ENCODE results near the gene CAPZB. TPM values are rescaled to one million over a fixed set of nuclear protein-coding genes. Genes with fewer than 3 reads are reported as not detected.
"Not testable (repeated sequence)": the region's sequence is repeated elsewhere in the genome, so short reads cannot be mapped to it uniquely, and the experiment has no call there.

Gene CAPZB
- total RNA-seq, 2 donors from 2014 or later = 119 to 174 TPM

DNA sequence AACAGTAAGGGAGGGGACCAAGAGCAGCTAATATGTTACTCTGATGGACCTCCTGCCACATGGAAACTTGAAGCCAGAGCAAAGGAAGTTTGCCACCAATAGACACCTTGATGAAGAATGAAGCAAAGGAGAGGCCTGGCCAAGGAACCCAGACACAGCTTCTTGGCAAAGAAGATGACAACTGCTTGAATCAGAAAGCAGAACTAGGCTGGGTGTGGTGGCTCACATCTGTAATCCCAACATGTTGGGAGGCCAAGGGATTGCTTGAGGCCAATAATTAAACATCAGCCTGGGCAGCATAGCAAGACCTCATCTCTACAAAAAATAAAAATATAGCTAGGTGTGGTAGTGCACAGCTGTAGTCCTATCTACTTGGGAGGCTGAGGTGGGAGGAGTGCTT, 31.7 kb upstream of the CAPZB start:
- ATAC-seq (ENCODE audit: insufficient number of reproducible peaks, low FRiP score, low read depth) (no peak), DNase-seq (ENCODE audit: low spot score) (no peak)
- Histone ChIP-seq H3K9me3 (no peaks in the 10 kb centered on the region), H3K36me3 (no peaks in the 10 kb centered on the region), H3K27ac (no peak overlapping the region), H3K4me3 (no peak overlapping the region), H3K4me1 (ENCODE audit: control insufficient read depth in 1 of 2, low read depth in 2 of 2) (no peaks in the 10 kb centered on the region), H3K27me3 (replicated peaks; ENCODE audit: insufficient read depth) (no peaks in the 10 kb centered on the region)
- TF ChIP-seq CTCF (IDR thresholded peaks at IDR 0.05) = no peak

DNA sequence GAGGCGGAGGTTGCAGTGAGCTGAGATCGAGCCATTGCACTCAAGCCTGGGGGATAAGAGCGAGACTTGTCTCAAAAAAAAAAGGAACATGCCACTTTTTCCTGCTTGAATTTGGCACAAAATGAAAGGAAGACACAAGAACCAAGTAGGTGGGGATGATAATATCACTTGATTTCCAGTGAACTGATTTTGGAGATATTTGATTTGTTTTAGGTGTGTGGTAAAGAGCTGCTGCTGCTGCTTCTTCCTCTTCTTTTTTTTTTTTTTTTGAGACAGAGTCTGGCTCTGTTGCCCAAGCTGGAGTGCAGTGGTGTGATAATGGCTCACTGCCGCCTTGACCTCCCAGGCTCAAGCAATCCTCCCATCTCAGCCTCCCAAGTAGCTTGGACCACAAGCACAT, 29.9 kb upstream of the CAPZB start:
- no peaks in the 10 kb centered on the region for H3K9me3 ChIP-seq
- DNase-seq (ENCODE audit: low spot score) (no peak), ATAC-seq (ENCODE audit: insufficient number of reproducible peaks, low FRiP score, low read depth) (no peak)
- H3K27me3 ChIP-seq (replicated peaks; ENCODE audit: insufficient read depth) = no peaks in the 10 kb centered on the region
- no peaks in the 10 kb centered on the region for H3K36me3 ChIP-seq
- no peak overlapping the region for H3K4me3 ChIP-seq
- no peak overlapping the region for H3K27ac ChIP-seq
- TF ChIP-seq CTCF (IDR thresholded peaks at IDR 0.05) = no peak
- no peaks in the 10 kb centered on the region for H3K4me1 ChIP-seq (ENCODE audit: control insufficient read depth in 1 of 2, low read depth in 2 of 2)

GRCh38 chr1:19514391-19514831, 29.1 kb upstream of the CAPZB start:
- no peak overlapping the region for H3K27ac ChIP-seq
- DNase-seq (ENCODE audit: low spot score) = no peak
- no peaks in the 10 kb centered on the region for H3K9me3 ChIP-seq
- no peaks in the 10 kb centered on the region for H3K27me3 ChIP-seq (replicated peaks; ENCODE audit: insufficient read depth)
- no peak for TF ChIP-seq CTCF (IDR thresholded peaks at IDR 0.05)
- H3K4me1 ChIP-seq (ENCODE audit: control insufficient read depth in 1 of 2, low read depth in 2 of 2) = no peaks in the 10 kb centered on the region
- ATAC-seq (ENCODE audit: insufficient number of reproducible peaks, low FRiP score, low read depth) = no peak
- H3K4me3 ChIP-seq = no peak overlapping the region
- H3K36me3 ChIP-seq = no peaks in the 10 kb centered on the region

DNA sequence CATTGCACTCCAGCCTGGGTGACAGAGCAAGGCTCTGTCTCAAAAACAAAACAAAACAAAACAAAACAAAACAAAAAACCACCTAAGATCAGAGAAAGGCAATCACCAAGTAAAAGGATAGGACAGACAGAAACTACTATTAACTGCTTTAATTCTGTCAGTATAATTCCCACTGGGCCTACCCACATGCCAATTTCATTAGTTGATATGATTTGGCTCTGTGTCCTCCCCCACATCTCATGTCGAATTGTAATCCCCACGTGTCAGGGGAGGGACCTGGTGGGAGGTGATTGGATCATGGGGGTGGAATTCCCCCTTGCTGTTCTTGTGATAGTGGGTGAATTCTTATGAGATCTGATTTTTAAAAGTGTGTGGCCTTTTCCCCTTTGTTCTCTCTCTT, 27.2 kb upstream of the CAPZB start:
- H3K27ac ChIP-seq = no peak overlapping the region
- H3K4me1 ChIP-seq (ENCODE audit: control insufficient read depth in 1 of 2, low read depth in 2 of 2) = no peaks in the 10 kb centered on the region
- no peak for DNase-seq (ENCODE audit: low spot score)

GRCh38 chr1:19511116-19511515, 25.8 kb upstream of the CAPZB start:
- Histone ChIP-seq H3K36me3 (no peaks in the 10 kb centered on the region), H3K4me3 (no peak overlapping the region), H3K27ac (no peak overlapping the region), H3K4me1 (ENCODE audit: control insufficient read depth in 1 of 2, low read depth in 2 of 2) (no peaks in the 10 kb centered on the region), H3K27me3 (replicated peaks; ENCODE audit: insufficient read depth) (peaks cover 3% of the 10 kb centered on the region), H3K9me3 (no peaks in the 10 kb centered on the region)
- TF ChIP-seq CTCF (IDR thresholded peaks at IDR 0.05) = no peak
- ATAC-seq (ENCODE audit: insufficient number of reproducible peaks, low FRiP score, low read depth) (no peak), DNase-seq (ENCODE audit: low spot score) (no peak)

More for the DNA sequence above, 27.2 kb upstream of the CAPZB start:
- no peaks in the 10 kb centered on the region for H3K36me3 ChIP-seq
- TF ChIP-seq CTCF (IDR thresholded peaks at IDR 0.05) = no peak
- H3K9me3 ChIP-seq = no peaks in the 10 kb centered on the region
- peaks cover 3% of the 10 kb centered on the region for H3K27me3 ChIP-seq (replicated peaks; ENCODE audit: insufficient read depth)
- no peak for ATAC-seq (ENCODE audit: insufficient number of reproducible peaks, low FRiP score, low read depth)
- no peak overlapping the region for H3K4me3 ChIP-seq

GRCh38 chr1:19509647-19510046, 24.3 kb upstream of the CAPZB start:
- DNase-seq (ENCODE audit: low spot score); H3K36me3 ChIP-seq; ATAC-seq (ENCODE audit: insufficient number of reproducible peaks, low FRiP score, low read depth); H3K9me3 ChIP-seq; H3K4me3 ChIP-seq; H3K27me3 ChIP-seq (replicated peaks; ENCODE audit: insufficient read depth); H3K27ac ChIP-seq: not testable (repeated sequence)
- peaks cover 0 to 15% of the 10 kb centered on the region in 2 donors for H3K4me1 ChIP-seq (ENCODE audit: control insufficient read depth in 1 of 2, low read depth in 2 of 2)

Data from thoracic aorta (tissue), 2 donors.